Bronchial epithelial cell (primary cell): ENCODE data around the gene OS9. TPM values are rescaled to one million over a fixed set of nuclear protein-coding genes. Genes with fewer than 3 reads are reported as not detected.
"Not testable (repeated sequence)": the region's sequence is repeated elsewhere in the genome, so short reads cannot be mapped to it uniquely, and the experiment has no call there.

Experiments used
- DNase-seq: peaks from one replicate; pipeline ENCODE4 v3.0.0-alpha.2; 2010; ENCODE audit warnings: low read depth
- FAIRE-seq: peaks from 2 replicates; lab custom pipeline; 2011; peaks lifted over from hg19 to GRCh38; lab: Jason Lieb, UNC
- H3K27me3 ChIP-seq: 2 replicates; pipeline ENCODE4 v1.5.1; 2011; ENCODE audit warnings: low read length; ENCODE audit not compliant: control insufficient read depth, insufficient read depth
- H3K36me3 ChIP-seq: 2 replicates; pipeline ENCODE4 v1.5.1; 2011; ENCODE audit warnings: low read length; ENCODE audit not compliant: control insufficient read depth, insufficient read depth
- H3K4me3 ChIP-seq: 2 replicates; pipeline ENCODE4 v1.5.1; 2011; ENCODE audit warnings: mild to moderate bottlenecking, low read depth, low read length, control low read depth
- CTCF ChIP-seq: IDR thresholded peaks from 2 replicates; pipeline ENCODE4 v1.5.1; 2011; ENCODE audit warnings: mild to moderate bottlenecking, moderate library complexity, low read length, control low read depth, inconsistent platforms; ENCODE audit not compliant: insufficient read depth, severe bottlenecking
- total RNA-seq: library from RNA; depleted of rRNA; stranded (reverse); fragments of >200 nt; gene quantifications from 2 replicates; pipeline ENCODE4 v1.2.1, GENCODE V29; 2014

The OS9 gene
- total RNA-seq, 1 donor from 2014 or later = 405 TPM

GRCh38 chr12:57720606-57721595 lies 27.0 kb downstream of the OS9 start:
- Histone ChIP-seq H3K4me3 (no peak overlapping the region), H3K36me3 (peaks cover 8% of the 10 kb centered on the region), H3K27me3 (no peaks in the 10 kb centered on the region)
- DNase-seq (no peak), FAIRE-seq (no peak)
- TF ChIP-seq CTCF = no peak

GRCh38 chr12:57721846-57722608 lies 28.1 kb downstream of the OS9 start:
- not testable (repeated sequence) for H3K36me3 ChIP-seq, DNase-seq, FAIRE-seq, H3K27me3 ChIP-seq, H3K4me3 ChIP-seq

- Histone ChIP-seq H3K4me3 (no peak overlapping the region), H3K27me3 (no peaks in the 10 kb centered on the region), H3K36me3 (peaks cover 5% of the 10 kb centered on the region)
- no peak for DNase-seq
- FAIRE-seq = no peak
- TF ChIP-seq CTCF = no peak
Observed at GRCh38 chr12:57722716-57723629, 29.0 kb downstream of the OS9 start.

- Histone ChIP-seq H3K36me3 (peaks cover 5% of the 10 kb centered on the region), H3K4me3 (no peak overlapping the region), H3K27me3 (no peaks in the 10 kb centered on the region)
- TF ChIP-seq CTCF = no peak
- no peak for DNase-seq
- no peak for FAIRE-seq
Observed at GRCh38 chr12:57723630-57723962, 29.7 kb downstream of the OS9 start.

- DNase-seq (no peak), FAIRE-seq (no peak)
- no peak for TF ChIP-seq CTCF
- Histone ChIP-seq H3K27me3 (peaks cover 1% of the 10 kb centered on the region), H3K36me3 (peaks cover 3% of the 10 kb centered on the region), H3K4me3 (no peak overlapping the region)
Observed at GRCh38 chr12:57724003-57724935, 30.3 kb downstream of the OS9 start.
